Body of pancreas (tissue), 4 donors: Measurements from ENCODE around the gene PSEN1.

Experiments used
- POLR2A ChIP-seq, 3 donors: fragments of 450-650 bp; IDR thresholded peaks; one replicate each; pipeline ENCODE4 v1.6.1; 2016; ENCODE audit warnings: antibody characterized with exemption in 3 of 3, mild to moderate bottlenecking in 2 of 3
- TF ChIP-seq, protein P1 (sequence below), 7 experiments: fragments of 450-650 bp in 4 of 7; fragments of 200-600 bp in 3 of 7; sonication (generic) in 3 of 7; IDR thresholded peaks; one replicate each; pipeline ENCODE4 v1.5.1; 2016 to 2019; ENCODE audit warnings: antibody characterized with exemption in 7 of 7

DNA sequence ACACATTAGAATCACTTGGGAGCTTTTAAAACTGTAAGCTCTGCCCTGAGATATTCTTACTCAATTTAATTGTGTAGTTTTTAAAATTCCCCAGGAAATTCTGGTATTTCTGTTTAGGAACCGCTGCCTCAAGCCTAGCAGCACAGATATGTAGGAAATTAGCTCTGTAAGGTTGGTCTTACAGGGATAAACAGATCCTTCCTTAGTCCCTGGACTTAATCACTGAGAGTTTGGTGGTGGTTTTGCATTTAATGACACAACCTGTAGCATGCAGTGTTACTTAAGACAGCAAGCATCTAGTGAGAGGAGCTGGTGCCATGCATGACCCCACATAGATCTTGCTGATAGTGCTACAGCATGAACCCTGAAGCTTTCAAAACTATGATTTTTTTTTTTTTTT is 81.1 kb downstream of the PSEN1 start:
- TF ChIP-seq, protein P1, sequence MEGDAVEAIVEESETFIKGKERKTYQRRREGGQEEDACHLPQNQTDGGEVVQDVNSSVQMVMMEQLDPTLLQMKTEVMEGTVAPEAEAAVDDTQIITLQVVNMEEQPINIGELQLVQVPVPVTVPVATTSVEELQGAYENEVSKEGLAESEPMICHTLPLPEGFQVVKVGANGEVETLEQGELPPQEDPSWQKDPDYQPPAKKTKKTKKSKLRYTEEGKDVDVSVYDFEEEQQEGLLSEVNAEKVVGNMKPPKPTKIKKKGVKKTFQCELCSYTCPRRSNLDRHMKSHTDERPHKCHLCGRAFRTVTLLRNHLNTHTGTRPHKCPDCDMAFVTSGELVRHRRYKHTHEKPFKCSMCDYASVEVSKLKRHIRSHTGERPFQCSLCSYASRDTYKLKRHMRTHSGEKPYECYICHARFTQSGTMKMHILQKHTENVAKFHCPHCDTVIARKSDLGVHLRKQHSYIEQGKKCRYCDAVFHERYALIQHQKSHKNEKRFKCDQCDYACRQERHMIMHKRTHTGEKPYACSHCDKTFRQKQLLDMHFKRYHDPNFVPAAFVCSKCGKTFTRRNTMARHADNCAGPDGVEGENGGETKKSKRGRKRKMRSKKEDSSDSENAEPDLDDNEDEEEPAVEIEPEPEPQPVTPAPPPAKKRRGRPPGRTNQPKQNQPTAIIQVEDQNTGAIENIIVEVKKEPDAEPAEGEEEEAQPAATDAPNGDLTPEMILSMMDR (IDR thresholded peaks at IDR 0.05), result no peak
- TF ChIP-seq POLR2A (IDR thresholded peaks at IDR 0.05), result no peak
